Measurements from ENCODE around the gene CCND3. TPM values are rescaled to one million over a fixed set of nuclear protein-coding genes. Genes with fewer than 3 reads are reported as not detected.

The CCND3 gene
- total RNA-seq, 1 experiment from 2014 or later = 39.9 TPM

DNA sequence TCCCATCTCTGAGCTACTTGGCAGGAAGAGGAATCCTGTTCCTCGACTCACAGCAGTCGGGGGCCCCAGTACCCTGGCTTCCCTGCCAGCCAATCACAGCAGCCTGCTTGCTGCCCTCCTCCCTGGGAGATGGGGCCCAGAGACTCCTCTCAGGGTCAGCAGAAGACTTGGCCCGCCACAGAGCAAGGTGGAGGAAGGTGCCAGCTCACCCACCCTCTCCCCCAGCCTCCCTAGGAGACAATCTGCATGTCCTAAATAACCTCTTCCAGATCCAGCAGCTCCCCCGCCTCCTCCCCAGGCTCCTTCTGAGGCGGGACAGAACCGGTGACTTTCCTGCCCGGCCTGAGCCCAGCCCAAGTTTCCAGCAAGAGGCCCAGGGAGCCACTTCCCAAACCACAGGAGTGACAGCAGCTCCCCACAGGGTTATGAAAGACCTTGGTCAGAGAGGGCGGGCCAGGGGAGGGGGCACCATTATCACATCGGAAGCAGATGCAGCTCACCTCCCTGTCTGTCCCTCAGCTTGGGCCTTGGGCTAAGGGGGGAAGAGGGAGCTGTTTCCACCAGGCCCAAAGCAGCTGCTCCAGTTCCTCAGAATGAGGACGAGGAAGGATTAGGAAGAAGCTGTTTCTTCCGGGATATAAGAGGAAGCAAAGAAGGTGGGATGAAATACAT is 2.3 kb downstream of the CCND3 start:
- peaks cover 8% of the 10 kb centered on the region for H3K36me3 ChIP-seq (ENCODE audit: insufficient read depth, low read length, poor library complexity, severe bottlenecking)
- BruUV-seq (replicated peaks) = no TSS peak

DNA sequence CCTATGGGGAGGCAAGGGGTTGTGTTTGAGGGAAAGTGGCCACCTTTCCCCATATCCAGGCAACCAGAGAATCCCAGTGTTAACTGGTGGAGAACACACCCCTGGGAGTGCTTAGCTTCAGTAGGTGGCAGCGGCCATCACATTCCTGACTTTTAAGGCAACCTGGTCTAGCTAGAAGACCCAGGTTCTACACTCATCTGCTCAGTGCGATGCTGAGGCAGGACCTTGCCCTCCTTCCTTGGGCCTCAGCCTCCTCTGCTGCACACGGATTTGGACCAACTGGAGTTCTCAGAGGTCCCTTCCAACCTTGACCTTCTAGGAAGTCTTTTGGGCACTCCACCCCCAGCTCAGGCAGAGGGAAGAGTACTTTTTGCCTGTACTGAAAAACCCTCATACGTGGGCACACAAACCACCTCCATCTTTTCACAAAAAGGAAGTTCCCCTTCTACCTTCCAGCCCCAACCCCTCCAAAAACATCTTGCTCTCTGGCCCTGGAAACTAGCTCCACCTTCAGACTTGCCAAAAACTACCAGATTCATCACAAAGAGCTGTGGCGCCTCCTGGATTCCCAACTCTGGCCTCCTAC is 2.9 kb downstream of the CCND3 start:
- BruUV-seq (replicated peaks) = no TSS peak
- Histone ChIP-seq H3K36me3 (ENCODE audit: insufficient read depth, low read length, poor library complexity, severe bottlenecking) (peaks cover 14% of the 10 kb centered on the region), H3K4me1 (ENCODE audit: insufficient read depth, low read length, poor library complexity, severe bottlenecking) (peaks cover 27% of the 10 kb centered on the region), H3K4me3 (ENCODE audit: low read depth, low read length, poor library complexity, severe bottlenecking) (no peak overlapping the region), H3K9me3 (ENCODE audit: low read depth, low read length, poor library complexity, severe bottlenecking) (no peaks in the 10 kb centered on the region), H3K27me3 (replicated peaks; ENCODE audit: insufficient read depth, low read depth, low read length, poor library complexity) (no peaks in the 10 kb centered on the region), H3K27ac (ENCODE audit: low read depth, low read length, poor library complexity, severe bottlenecking) (peak overlapping the region; percentile 24)
- intact Hi-C loops (cut with micrococcal nuclease; ENCODE audit: unreplicated experiment) = loop anchor here (5.0 kb wide), 1 partner anchor 151 kb away; the partner anchor contains the start of gene TOMM6
- DNase-seq (ENCODE audit: low spot score) = no peak
- CTCF ChIA-PET = interaction anchor here (1.8 kb wide), 1 partner anchor 18 kb away, joined by 6 read pairs; the partner anchor contains the start of genes BYSL and MED20
- POLR2A ChIA-PET (ENCODE audit: low non-redundant PET) = interaction anchor here (0.6 kb wide), 1 partner anchor 475 kb away, joined by 3 read pairs; no protein-coding TSS in a partner anchor
- TF ChIP-seq, protein P1, sequence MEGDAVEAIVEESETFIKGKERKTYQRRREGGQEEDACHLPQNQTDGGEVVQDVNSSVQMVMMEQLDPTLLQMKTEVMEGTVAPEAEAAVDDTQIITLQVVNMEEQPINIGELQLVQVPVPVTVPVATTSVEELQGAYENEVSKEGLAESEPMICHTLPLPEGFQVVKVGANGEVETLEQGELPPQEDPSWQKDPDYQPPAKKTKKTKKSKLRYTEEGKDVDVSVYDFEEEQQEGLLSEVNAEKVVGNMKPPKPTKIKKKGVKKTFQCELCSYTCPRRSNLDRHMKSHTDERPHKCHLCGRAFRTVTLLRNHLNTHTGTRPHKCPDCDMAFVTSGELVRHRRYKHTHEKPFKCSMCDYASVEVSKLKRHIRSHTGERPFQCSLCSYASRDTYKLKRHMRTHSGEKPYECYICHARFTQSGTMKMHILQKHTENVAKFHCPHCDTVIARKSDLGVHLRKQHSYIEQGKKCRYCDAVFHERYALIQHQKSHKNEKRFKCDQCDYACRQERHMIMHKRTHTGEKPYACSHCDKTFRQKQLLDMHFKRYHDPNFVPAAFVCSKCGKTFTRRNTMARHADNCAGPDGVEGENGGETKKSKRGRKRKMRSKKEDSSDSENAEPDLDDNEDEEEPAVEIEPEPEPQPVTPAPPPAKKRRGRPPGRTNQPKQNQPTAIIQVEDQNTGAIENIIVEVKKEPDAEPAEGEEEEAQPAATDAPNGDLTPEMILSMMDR (conservative IDR thresholded peaks at IDR 0.05; ENCODE audit: low read depth, low read length) = no peak
- TF ChIP-seq EZH2 (IDR thresholded peaks at IDR 0.05; ENCODE audit: borderline replicate concordance, low read depth, low read length, poor library complexity, severe bottlenecking) = no peak

More for the DNA sequence above, 2.3 kb downstream of the CCND3 start:
- TF ChIP-seq EZH2 (IDR thresholded peaks at IDR 0.05; ENCODE audit: borderline replicate concordance, low read depth, low read length, poor library complexity, severe bottlenecking) = no peak
- TF ChIP-seq, protein P1 (conservative IDR thresholded peaks at IDR 0.05; ENCODE audit: low read depth, low read length) = no peak
- DNase-seq (ENCODE audit: low spot score) = no peak
- peaks cover 27% of the 10 kb centered on the region for H3K4me1 ChIP-seq (ENCODE audit: insufficient read depth, low read length, poor library complexity, severe bottlenecking)
- H3K4me3 ChIP-seq (ENCODE audit: low read depth, low read length, poor library complexity, severe bottlenecking) = no peak overlapping the region
- CTCF ChIA-PET = interaction anchor here (1.8 kb wide), 1 partner anchor 18 kb away, joined by 6 read pairs; the partner anchor contains the start of genes BYSL and MED20
- no peaks in the 10 kb centered on the region for H3K9me3 ChIP-seq (ENCODE audit: low read depth, low read length, poor library complexity, severe bottlenecking)
- POLR2A ChIA-PET (ENCODE audit: low non-redundant PET) = interaction anchor here (0.6 kb wide), 1 partner anchor 475 kb away, joined by 3 read pairs; no protein-coding TSS in a partner anchor
- intact Hi-C loops (cut with micrococcal nuclease; ENCODE audit: unreplicated experiment) = loop anchor here (5.0 kb wide), 1 partner anchor 152 kb away; the partner anchor contains the start of gene TOMM6
- no peaks in the 10 kb centered on the region for H3K27me3 ChIP-seq (replicated peaks; ENCODE audit: insufficient read depth, low read depth, low read length, poor library complexity)
- peak overlapping the region; percentile 46 for H3K27ac ChIP-seq (ENCODE audit: low read depth, low read length, poor library complexity, severe bottlenecking)

DNA sequence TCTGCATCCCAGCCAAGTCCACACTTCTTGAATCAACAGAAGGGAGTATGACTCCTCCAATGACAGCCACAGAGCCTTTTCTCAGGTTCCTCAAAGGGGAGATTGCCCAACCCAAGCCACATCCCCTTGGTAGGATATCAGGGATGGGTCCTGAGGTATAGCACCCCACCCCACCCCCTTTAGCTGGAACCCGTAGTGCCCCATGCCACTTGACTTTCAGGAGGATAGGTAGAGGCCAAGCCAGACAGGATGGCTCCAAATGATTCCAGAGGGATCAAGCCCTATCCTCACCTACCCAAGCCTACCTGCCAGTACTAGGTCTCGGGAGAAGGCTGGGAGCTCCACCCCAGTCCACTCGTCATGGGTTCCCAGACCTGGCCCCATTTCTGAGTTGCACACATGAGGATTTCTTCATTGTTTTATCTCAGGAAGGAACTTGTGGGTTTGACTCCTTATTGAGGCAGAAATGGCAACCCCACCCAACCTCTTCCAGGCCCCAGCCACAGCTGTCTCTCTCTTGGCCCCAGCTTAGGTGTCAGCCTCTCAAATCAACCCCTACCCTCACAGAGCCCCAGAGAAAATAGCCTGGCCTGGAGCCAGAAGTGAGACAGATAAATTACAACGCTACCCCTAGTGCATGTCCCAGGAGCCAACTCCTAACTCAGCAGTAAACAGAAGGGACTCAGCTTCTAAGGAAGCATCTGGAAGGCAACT is 3.6 kb downstream of the CCND3 start:
- intact Hi-C loops (cut with micrococcal nuclease; ENCODE audit: unreplicated experiment) = loop anchor here (5.0 kb wide), 1 partner anchor 151 kb away; the partner anchor contains the start of gene TOMM6
- ChIA-PET POLR2A (ENCODE audit: low non-redundant PET) (no interaction called here), CTCF (interaction anchor here (1.8 kb wide), 1 partner anchor 17 kb away, joined by 6 read pairs; the partner anchor contains the start of genes BYSL and MED20)
- Histone ChIP-seq H3K9me3 (ENCODE audit: low read depth, low read length, poor library complexity, severe bottlenecking) (no peaks in the 10 kb centered on the region), H3K4me3 (ENCODE audit: low read depth, low read length, poor library complexity, severe bottlenecking) (no peak overlapping the region), H3K27ac (ENCODE audit: low read depth, low read length, poor library complexity, severe bottlenecking) (peak overlapping the region; percentile 24), H3K4me1 (ENCODE audit: insufficient read depth, low read length, poor library complexity, severe bottlenecking) (peaks cover 27% of the 10 kb centered on the region), H3K36me3 (ENCODE audit: insufficient read depth, low read length, poor library complexity, severe bottlenecking) (peaks cover 16% of the 10 kb centered on the region), H3K27me3 (replicated peaks; ENCODE audit: insufficient read depth, low read depth, low read length, poor library complexity) (no peaks in the 10 kb centered on the region)
- no peak for TF ChIP-seq EZH2 (IDR thresholded peaks at IDR 0.05; ENCODE audit: borderline replicate concordance, low read depth, low read length, poor library complexity, severe bottlenecking)
- TF ChIP-seq, protein P1 (conservative IDR thresholded peaks at IDR 0.05; ENCODE audit: low read depth, low read length) = no peak
- BruUV-seq (replicated peaks) = no TSS peak
- no peak for DNase-seq (ENCODE audit: low spot score)

Measured in A673 (cell line).